HG03066 (cell line): ENCODE results near the gene MPPED2.

Source experiments
- ATAC-seq: cut with Tn5 transposase; IDR thresholded peaks from one replicate; pipeline ENCODE4 v1.9.1; 2021; ENCODE audit warnings: low read depth; ENCODE audit not compliant: unreplicated experiment

MPPED2 gene

GRCh38 chr11:30370164-30370563, 216.0 kb downstream of the MPPED2 start:
- no peak for ATAC-seq

DNA sequence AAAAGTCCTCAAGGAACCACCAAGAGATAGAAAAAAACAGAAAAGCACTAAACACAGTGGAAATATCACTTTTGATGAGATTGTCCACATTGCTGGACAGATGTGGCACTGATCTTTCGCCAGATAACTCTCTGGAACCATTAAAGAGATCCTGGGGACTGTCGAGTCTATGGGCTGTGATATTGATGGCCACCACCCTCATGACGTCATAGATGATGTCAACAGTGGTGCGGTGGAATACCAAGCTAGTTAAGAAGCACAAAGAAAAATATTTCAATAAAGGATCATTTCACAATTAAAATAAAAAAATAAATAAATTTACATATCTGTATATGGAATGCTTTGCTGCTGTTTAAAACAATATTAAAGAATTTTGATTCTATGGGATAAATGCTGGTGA, 217.8 kb downstream of the MPPED2 start:
- no peak for ATAC-seq

- ATAC-seq, result no peak
These were observed 220.2 kb downstream of the MPPED2 start for GRCh38 chr11:30365793-30366517.

GRCh38 chr11:30364837-30365482, 221.2 kb downstream of the MPPED2 start:
- no peak for ATAC-seq

- no peak for ATAC-seq
These were observed 221.9 kb downstream of the MPPED2 start for GRCh38 chr11:30364139-30364836.

DNA sequence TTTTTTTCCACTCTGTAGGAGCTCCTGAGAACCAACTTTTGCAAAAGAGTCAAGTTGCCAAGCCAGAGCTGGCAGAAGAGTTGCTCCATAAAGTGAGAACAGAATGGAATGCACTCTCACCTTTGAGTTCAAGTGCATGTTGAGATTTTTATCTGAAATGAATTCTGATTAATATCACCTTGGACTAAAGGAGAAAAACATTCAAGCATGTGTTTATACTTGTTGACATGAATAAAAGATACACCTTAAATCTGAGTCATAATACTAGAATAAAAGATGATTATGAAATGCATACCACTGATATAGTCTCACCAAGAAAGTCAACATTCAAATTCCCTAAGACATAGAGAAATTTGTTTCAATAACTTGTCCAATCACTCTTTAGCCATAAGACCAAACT, 225.4 kb downstream of the MPPED2 start:
- ATAC-seq, result no peak
